Memory B cell (primary cell): Measurements from ENCODE around the gene PRDM12.
A peak's percentile ranks its signal among the peaks of the same experiment; 100 is the strongest.

ENCODE experiments used
- ATAC-seq: fragments of 150-1000 bp; cut with Tn5 transposase; 2 replicates; pipeline ENCODE4 v1.10.0; 2021; ENCODE audit warnings: low read depth, mild to moderate bottlenecking, moderate library complexity
- DNase-seq, 2 donors: peaks; one replicate each; pipeline ENCODE4 v3.0.0; 2022; ENCODE audit warnings: low spot score in 2 of 2
- H3K27ac Mint-ChIP-seq: one replicate; pipeline ENCODE4 v1.8.0; 2022; ENCODE audit warnings: mild to moderate bottlenecking, moderate library complexity, mixed read lengths
- H3K27me3 Mint-ChIP-seq: one replicate; pipeline ENCODE4 v1.8.0; 2022; ENCODE audit warnings: mixed read lengths
- H3K36me3 Mint-ChIP-seq: one replicate; pipeline ENCODE4 v1.8.0; 2022; ENCODE audit warnings: mild to moderate bottlenecking, mixed read lengths
- H3K4me1 Mint-ChIP-seq: one replicate; pipeline ENCODE4 v1.8.0; 2022; ENCODE audit warnings: mixed read lengths
- H3K4me3 Mint-ChIP-seq: one replicate; pipeline ENCODE4 v1.8.0; 2022; ENCODE audit warnings: mild to moderate bottlenecking, moderate library complexity, mixed read lengths
- H3K9me3 Mint-ChIP-seq: one replicate; pipeline ENCODE4 v1.8.0; 2022; ENCODE audit warnings: mixed read lengths

Gene PRDM12

GRCh38 chr9:130664251-130665028, at the start of gene PRDM12:
TSS of gene PRDM12 (plus strand) at chr9:130664594. CDS start at chr9:130664654, 60 bp downstream.
- H3K4me1 Mint-ChIP-seq: peaks cover 14% of the 10 kb centered on the region
- ATAC-seq: no peak
- peak within 1 kb of the TSS; percentile 61 for H3K4me3 Mint-ChIP-seq
- H3K27ac Mint-ChIP-seq: no peak within 1 kb of the TSS
- no peaks in the 10 kb centered on the region for H3K9me3 Mint-ChIP-seq
- no peak for DNase-seq
- peaks cover 23% of the 10 kb centered on the region for H3K27me3 Mint-ChIP-seq
- H3K36me3 Mint-ChIP-seq: peaks cover 1% of the 10 kb centered on the region

GRCh38 chr9:130616451-130616850, 47.9 kb upstream of the PRDM12 start:
- no peaks in the 10 kb centered on the region for H3K4me1 Mint-ChIP-seq
- ATAC-seq (no peak), DNase-seq (no peak)
- H3K27ac Mint-ChIP-seq: peak overlapping the region; percentile 53
- no peaks in the 10 kb centered on the region for H3K9me3 Mint-ChIP-seq
- peaks cover 42% of the 10 kb centered on the region for H3K36me3 Mint-ChIP-seq
- H3K27me3 Mint-ChIP-seq: no peaks in the 10 kb centered on the region
- no peak overlapping the region for H3K4me3 Mint-ChIP-seq

- Mint-ChIP-seq H3K4me1 (no peaks in the 10 kb centered on the region), H3K36me3 (peaks cover 43% of the 10 kb centered on the region), H3K27me3 (no peaks in the 10 kb centered on the region), H3K4me3 (no peak overlapping the region), H3K9me3 (no peaks in the 10 kb centered on the region), H3K27ac (no peak overlapping the region)
- no peak for ATAC-seq
- DNase-seq: no peak
Observed at GRCh38 chr9:130623466-130623865, 40.9 kb upstream of the PRDM12 start.

- ATAC-seq (no peak), DNase-seq (no peak)
- H3K27ac Mint-ChIP-seq: no peak overlapping the region
- H3K27me3 Mint-ChIP-seq: no peaks in the 10 kb centered on the region
- H3K9me3 Mint-ChIP-seq: no peaks in the 10 kb centered on the region
- H3K4me1 Mint-ChIP-seq: no peaks in the 10 kb centered on the region
- no peak overlapping the region for H3K4me3 Mint-ChIP-seq
- H3K36me3 Mint-ChIP-seq: peaks cover 43% of the 10 kb centered on the region
Observed at GRCh38 chr9:130624154-130624553, 40.2 kb upstream of the PRDM12 start.

- Mint-ChIP-seq H3K36me3 (peaks cover 33% of the 10 kb centered on the region), H3K9me3 (no peaks in the 10 kb centered on the region), H3K4me1 (no peaks in the 10 kb centered on the region), H3K4me3 (no peak overlapping the region), H3K27ac (no peak overlapping the region), H3K27me3 (no peaks in the 10 kb centered on the region)
- DNase-seq: no peak
- no peak for ATAC-seq
Observed at GRCh38 chr9:130626249-130626996, 38.0 kb upstream of the PRDM12 start.

GRCh38 chr9:130627051-130627450, 37.3 kb upstream of the PRDM12 start:
- no peak overlapping the region for H3K27ac Mint-ChIP-seq
- no peaks in the 10 kb centered on the region for H3K9me3 Mint-ChIP-seq
- no peaks in the 10 kb centered on the region for H3K4me1 Mint-ChIP-seq
- no peak for ATAC-seq
- no peak overlapping the region for H3K4me3 Mint-ChIP-seq
- no peak for DNase-seq
- peaks cover 37% of the 10 kb centered on the region for H3K36me3 Mint-ChIP-seq
- H3K27me3 Mint-ChIP-seq: no peaks in the 10 kb centered on the region

- H3K9me3 Mint-ChIP-seq: no peaks in the 10 kb centered on the region
- DNase-seq (no peak), ATAC-seq (no peak)
- no peak overlapping the region for H3K4me3 Mint-ChIP-seq
- no peaks in the 10 kb centered on the region for H3K4me1 Mint-ChIP-seq
- no peaks in the 10 kb centered on the region for H3K27me3 Mint-ChIP-seq
- H3K36me3 Mint-ChIP-seq: peaks cover 39% of the 10 kb centered on the region
- H3K27ac Mint-ChIP-seq: no peak overlapping the region
Observed at GRCh38 chr9:130627896-130628792, 36.2 kb upstream of the PRDM12 start.

- ATAC-seq (no peak), DNase-seq (no peak)
- H3K4me3 Mint-ChIP-seq: no peak overlapping the region
- H3K36me3 Mint-ChIP-seq: peaks cover 34% of the 10 kb centered on the region
- H3K9me3 Mint-ChIP-seq: no peaks in the 10 kb centered on the region
- H3K27me3 Mint-ChIP-seq: no peaks in the 10 kb centered on the region
- H3K4me1 Mint-ChIP-seq: no peaks in the 10 kb centered on the region
- H3K27ac Mint-ChIP-seq: no peak overlapping the region
Observed at GRCh38 chr9:130629443-130630070, 34.8 kb upstream of the PRDM12 start.

GRCh38 chr9:130630071-130630450, 34.3 kb upstream of the PRDM12 start:
- Mint-ChIP-seq H3K27ac (no peak overlapping the region), H3K36me3 (peaks cover 38% of the 10 kb centered on the region), H3K9me3 (no peaks in the 10 kb centered on the region), H3K27me3 (no peaks in the 10 kb centered on the region), H3K4me1 (no peaks in the 10 kb centered on the region), H3K4me3 (no peak overlapping the region)
- no peak for DNase-seq
- ATAC-seq: no peak

GRCh38 chr9:130630506-130631330, 33.7 kb upstream of the PRDM12 start:
- Mint-ChIP-seq H3K4me3 (no peak overlapping the region), H3K27ac (no peak overlapping the region), H3K9me3 (no peaks in the 10 kb centered on the region), H3K36me3 (peaks cover 37% of the 10 kb centered on the region), H3K4me1 (no peaks in the 10 kb centered on the region), H3K27me3 (no peaks in the 10 kb centered on the region)
- ATAC-seq: no peak
- no peak for DNase-seq

GRCh38 chr9:130631331-130632080, 32.9 kb upstream of the PRDM12 start:
- peaks cover 35% of the 10 kb centered on the region for H3K36me3 Mint-ChIP-seq

GRCh38 chr9:130632081-130632710, 32.2 kb upstream of the PRDM12 start:
- H3K36me3 Mint-ChIP-seq: peaks cover 29% of the 10 kb centered on the region

More at GRCh38 chr9:130631331-130632080, 32.9 kb upstream of the PRDM12 start:
- no peak overlapping the region for H3K27ac Mint-ChIP-seq
- H3K4me1 Mint-ChIP-seq: no peaks in the 10 kb centered on the region
- H3K9me3 Mint-ChIP-seq: no peaks in the 10 kb centered on the region
- H3K4me3 Mint-ChIP-seq: no peak overlapping the region
- DNase-seq (no peak), ATAC-seq (no peak)
- H3K27me3 Mint-ChIP-seq: no peaks in the 10 kb centered on the region

More at GRCh38 chr9:130632081-130632710, 32.2 kb upstream of the PRDM12 start:
- Mint-ChIP-seq H3K9me3 (no peaks in the 10 kb centered on the region), H3K4me1 (no peaks in the 10 kb centered on the region), H3K27ac (no peak overlapping the region), H3K27me3 (no peaks in the 10 kb centered on the region), H3K4me3 (no peak overlapping the region)
- ATAC-seq: no peak
- no peak for DNase-seq
